Posterior cingulate gyrus (tissue), 11 donors: ENCODE data around the gene ERICH6.
"Not testable (repeated sequence)": the region's sequence is repeated elsewhere in the genome, so short reads cannot be mapped to it uniquely, and the experiment has no call there.

Experiments
- DNase-seq, 10 donors: peaks; one replicate each; pipeline versions ENCODE4 v3.0.0 to v3.0.0-alpha.2; 2020 to 2021; ENCODE audit warnings: mixed read lengths in 3 of 10
- intact Hi-C: fragments of 100-400 bp; cut with DNase I; formaldehyde crosslinking; loops from one replicate; pipeline ENCODE4 v1.15.1; 2023

Gene ERICH6

GRCh38 chr3:150623945-150624344 is 79.8 kb downstream of the ERICH6 start:
- no peak for DNase-seq
- intact Hi-C loops, result no loop called here

GRCh38 chr3:150622955-150623354 is 80.8 kb downstream of the ERICH6 start:
- intact Hi-C loops, DNase-seq: not testable (repeated sequence)

GRCh38 chr3:150620002-150620689 is 83.6 kb downstream of the ERICH6 start:
- no peak for DNase-seq
- intact Hi-C loops, result no loop called here

- intact Hi-C loops, result no loop called here
- DNase-seq, result no peak
Measured at GRCh38 chr3:150613709-150614480, 89.8 kb downstream of the ERICH6 start.

GRCh38 chr3:150613034-150613433 is 90.7 kb downstream of the ERICH6 start:
- DNase-seq, result no peak
- intact Hi-C loops, result no loop called here

GRCh38 chr3:150612494-150612893 is 91.2 kb downstream of the ERICH6 start:
- no peak for DNase-seq
- intact Hi-C loops, result no loop called here

GRCh38 chr3:150611666-150612065 is 92.1 kb downstream of the ERICH6 start:
- intact Hi-C loops, result no loop called here
- DNase-seq, result peak in 3 of 10 donors; percentile 62 to 67 (median 66)

GRCh38 chr3:150610785-150611184 is 92.9 kb downstream of the ERICH6 start:
- DNase-seq, result no peak

GRCh38 chr3:150609988-150610387 is 93.7 kb downstream of the ERICH6 start:
- DNase-seq, result no peak
- intact Hi-C loops, result no loop called here

More at GRCh38 chr3:150610785-150611184, 92.9 kb downstream of the ERICH6 start:
- intact Hi-C loops, result no loop called here
